ENCODE measurements around the gene AHNAK. TPM values are rescaled to one million over a fixed set of nuclear protein-coding genes. Genes with fewer than 3 reads are reported as not detected.
A peak's percentile ranks its signal among the peaks of the same experiment; 100 is the strongest.
"Not testable (repeated sequence)": the region's sequence is repeated elsewhere in the genome, so short reads cannot be mapped to it uniquely, and the experiment has no call there.

The AHNAK gene
- total RNA-seq, 2 donors from 2014 or later: 168 to 241 TPM

DNA sequence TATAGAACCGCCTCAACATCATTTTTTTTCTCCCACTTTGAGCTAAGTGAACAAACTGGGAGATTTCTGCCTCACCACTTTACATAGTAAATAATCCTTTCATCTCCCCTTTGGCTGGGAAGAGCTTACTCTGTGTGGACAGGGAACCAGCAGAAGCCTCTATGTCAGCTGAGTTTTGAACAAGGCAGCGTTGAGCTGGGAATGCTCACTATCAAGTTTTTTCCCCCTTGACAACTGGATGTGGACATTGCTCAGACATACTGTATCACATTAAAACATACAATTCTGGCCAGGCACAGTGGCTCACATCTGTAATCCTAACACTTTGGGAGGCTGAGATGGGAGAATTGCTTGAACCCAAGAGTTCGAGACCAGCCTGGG is 46.0 kb downstream of the AHNAK start:
- Histone ChIP-seq H3K27me3 (no peaks in the 10 kb centered on the region), H3K9me3 (no peaks in the 10 kb centered on the region), H3K27ac (no peak overlapping the region), H3K4me1 (peaks cover 29% of the 10 kb centered on the region), H3K4me3 (no peak overlapping the region), H3K36me3 (replicated peaks in 1 of 2; ENCODE audit: insufficient read depth in 1 of 2, low read depth in 2 of 2) (no peaks in the 10 kb centered on the region)
- 87 to 89% methylated on average over 3 of the region's 3 CpGs for WGBS, 2 donors
- TF ChIP-seq POLR2A (IDR thresholded peaks at IDR 0.05): no peak
- ATAC-seq (no peak), DNase-seq (no peak)
- intact Hi-C loops (cut with DNase I): no loop called here

DNA sequence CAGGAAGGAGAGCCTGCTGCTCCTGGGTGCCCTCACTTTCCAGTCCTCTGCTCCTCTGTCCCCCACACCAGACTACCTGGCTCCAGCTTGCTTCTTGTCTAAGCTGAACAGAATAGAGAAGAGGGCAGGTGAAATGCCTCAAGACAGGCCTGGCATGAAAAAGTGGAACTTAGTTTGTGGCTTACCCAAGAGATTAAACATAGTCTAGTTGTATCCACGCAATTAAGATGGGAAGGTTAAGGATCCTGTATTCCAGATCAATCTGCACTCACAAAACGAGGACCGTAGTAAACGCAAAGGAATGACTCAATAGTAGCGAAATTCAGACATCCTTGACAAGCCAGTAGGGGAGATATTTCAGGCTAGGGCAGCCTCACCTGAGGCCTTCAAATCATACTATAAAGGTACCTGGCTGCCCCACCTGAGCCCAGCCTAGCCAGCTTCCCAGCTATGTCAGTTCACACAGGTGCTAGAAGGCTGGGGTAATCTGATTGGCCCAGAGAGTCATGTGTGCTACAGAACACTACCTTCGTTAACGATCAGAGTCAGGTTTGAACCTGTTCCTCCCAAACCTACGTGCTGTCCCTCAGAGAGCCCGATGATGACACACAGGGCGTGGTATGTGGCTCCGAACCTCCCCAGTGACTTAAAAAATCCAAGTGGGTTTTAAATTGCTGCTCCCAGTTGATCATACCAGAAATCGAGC is 46.5 kb downstream of the AHNAK start:
- no peaks in the 10 kb centered on the region for H3K27me3 ChIP-seq
- intact Hi-C loops (cut with DNase I): no loop called here
- H3K36me3 ChIP-seq (replicated peaks in 1 of 2; ENCODE audit: insufficient read depth in 1 of 2, low read depth in 2 of 2): no peaks in the 10 kb centered on the region
- 58 to 60% methylated on average over 11 to 12 of the region's 12 CpGs for WGBS, 2 donors
- no peaks in the 10 kb centered on the region for H3K9me3 ChIP-seq
- TF ChIP-seq POLR2A (IDR thresholded peaks at IDR 0.05): no peak
- TF ChIP-seq, protein P1, sequence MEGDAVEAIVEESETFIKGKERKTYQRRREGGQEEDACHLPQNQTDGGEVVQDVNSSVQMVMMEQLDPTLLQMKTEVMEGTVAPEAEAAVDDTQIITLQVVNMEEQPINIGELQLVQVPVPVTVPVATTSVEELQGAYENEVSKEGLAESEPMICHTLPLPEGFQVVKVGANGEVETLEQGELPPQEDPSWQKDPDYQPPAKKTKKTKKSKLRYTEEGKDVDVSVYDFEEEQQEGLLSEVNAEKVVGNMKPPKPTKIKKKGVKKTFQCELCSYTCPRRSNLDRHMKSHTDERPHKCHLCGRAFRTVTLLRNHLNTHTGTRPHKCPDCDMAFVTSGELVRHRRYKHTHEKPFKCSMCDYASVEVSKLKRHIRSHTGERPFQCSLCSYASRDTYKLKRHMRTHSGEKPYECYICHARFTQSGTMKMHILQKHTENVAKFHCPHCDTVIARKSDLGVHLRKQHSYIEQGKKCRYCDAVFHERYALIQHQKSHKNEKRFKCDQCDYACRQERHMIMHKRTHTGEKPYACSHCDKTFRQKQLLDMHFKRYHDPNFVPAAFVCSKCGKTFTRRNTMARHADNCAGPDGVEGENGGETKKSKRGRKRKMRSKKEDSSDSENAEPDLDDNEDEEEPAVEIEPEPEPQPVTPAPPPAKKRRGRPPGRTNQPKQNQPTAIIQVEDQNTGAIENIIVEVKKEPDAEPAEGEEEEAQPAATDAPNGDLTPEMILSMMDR (IDR thresholded peaks at IDR 0.05): no peak
- ATAC-seq (peak; percentile 45), DNase-seq (peak in 2 of 4 donors; percentile 22 to 43)
- peak overlapping the region in 1 of 4 donors; percentile 5 for H3K27ac ChIP-seq
- no peak overlapping the region for H3K4me3 ChIP-seq
- H3K4me1 ChIP-seq: peaks cover 24% of the 10 kb centered on the region

DNA sequence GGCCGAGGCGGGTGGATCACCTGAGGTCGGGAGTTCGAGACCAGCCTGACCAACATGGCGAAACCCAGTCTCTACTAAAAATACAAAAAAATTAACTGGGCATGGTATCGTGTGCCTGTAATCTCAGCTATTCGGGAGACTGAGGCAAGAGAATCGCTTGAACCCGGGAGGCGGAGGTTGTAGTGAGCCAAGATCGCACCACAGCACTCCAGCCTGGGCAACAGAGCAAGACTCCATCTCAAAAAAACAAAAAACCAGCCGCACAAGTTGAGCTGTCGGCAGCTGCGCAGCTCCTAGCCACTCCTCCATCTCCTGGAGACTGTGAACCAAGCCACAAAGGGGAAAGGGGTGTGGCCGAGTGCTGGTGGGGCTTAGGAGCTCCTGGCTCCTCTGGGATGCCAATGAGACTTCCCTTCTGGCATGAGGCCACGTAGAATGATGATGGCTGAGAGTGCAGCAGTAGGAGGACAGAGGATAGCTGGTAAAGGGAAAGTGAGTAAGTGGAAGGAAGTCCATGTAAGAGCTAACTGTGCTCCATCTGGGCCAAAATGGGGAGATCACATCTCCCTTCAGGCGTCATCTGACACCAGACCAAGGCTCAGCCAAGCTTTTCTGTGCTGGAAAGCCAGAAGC is 47.2 kb downstream of the AHNAK start:
- H3K36me3 ChIP-seq (replicated peaks in 1 of 2; ENCODE audit: insufficient read depth in 1 of 2, low read depth in 2 of 2); intact Hi-C loops (cut with DNase I); H3K9me3 ChIP-seq; H3K4me3 ChIP-seq; H3K27me3 ChIP-seq: not testable (repeated sequence)
- ATAC-seq (peak; percentile 27), DNase-seq (peak in 3 of 4 donors; percentile 19 to 51 (median 32))
- H3K4me1 ChIP-seq: peaks cover 22% of the 10 kb centered on the region
- 75 to 87% methylated on average over 17 of the region's 17 CpGs for WGBS, 2 donors
- peak overlapping the region in 1 of 4 donors; percentile 5 for H3K27ac ChIP-seq

DNA sequence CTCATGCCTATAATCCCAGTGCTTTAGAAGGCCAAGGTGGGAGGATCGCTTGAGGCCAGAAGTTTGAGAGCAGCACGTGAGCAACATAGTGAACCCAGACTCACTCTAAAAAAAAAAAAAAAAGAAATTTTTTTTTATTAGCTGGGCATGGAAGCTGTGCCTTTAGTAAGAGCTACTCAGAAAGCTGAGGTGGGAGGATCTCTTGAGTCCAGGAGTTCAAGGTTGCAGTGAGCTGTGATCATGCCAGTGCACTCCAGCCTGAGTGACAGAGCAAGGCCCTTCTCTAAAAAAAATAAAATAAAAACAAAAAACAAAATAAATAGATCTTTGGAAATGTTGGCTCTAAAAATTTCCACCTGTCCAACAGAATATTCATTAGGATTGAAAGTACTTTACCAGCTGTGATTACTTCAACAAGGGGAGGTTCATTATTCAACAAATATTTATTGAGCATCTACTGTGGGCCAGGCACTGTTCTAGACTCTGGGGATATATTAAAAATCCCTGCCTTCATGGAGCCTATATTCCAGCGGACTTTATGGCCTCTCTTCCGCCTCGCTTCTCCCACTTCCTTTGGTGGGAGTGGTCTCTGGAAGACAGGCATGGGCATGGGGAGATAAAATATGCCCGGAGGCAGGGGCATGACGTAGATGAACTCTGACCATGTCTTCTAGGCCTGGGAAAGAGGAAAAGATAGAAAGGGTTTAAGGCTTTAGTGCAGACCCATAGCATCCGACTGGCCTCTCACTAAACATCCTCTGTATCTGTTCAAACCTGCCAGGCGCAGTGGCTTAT is 47.9 kb downstream of the AHNAK start:
- intact Hi-C loops (cut with DNase I): no loop called here
- H3K4me3 ChIP-seq: no peak overlapping the region
- WGBS, 2 donors: 89 to 91% methylated on average over 9 of the region's 9 CpGs
- no peak for DNase-seq
- no peaks in the 10 kb centered on the region for H3K9me3 ChIP-seq
- H3K4me1 ChIP-seq: peaks cover 22% of the 10 kb centered on the region
- H3K27me3 ChIP-seq: no peaks in the 10 kb centered on the region
- TF ChIP-seq, protein P1 (IDR thresholded peaks at IDR 0.05): no peak
- no peak for TF ChIP-seq POLR2A (IDR thresholded peaks at IDR 0.05)
- no peak overlapping the region for H3K27ac ChIP-seq
- no peaks in the 10 kb centered on the region for H3K36me3 ChIP-seq (replicated peaks in 1 of 2; ENCODE audit: insufficient read depth in 1 of 2, low read depth in 2 of 2)
- ATAC-seq: no peak

DNA sequence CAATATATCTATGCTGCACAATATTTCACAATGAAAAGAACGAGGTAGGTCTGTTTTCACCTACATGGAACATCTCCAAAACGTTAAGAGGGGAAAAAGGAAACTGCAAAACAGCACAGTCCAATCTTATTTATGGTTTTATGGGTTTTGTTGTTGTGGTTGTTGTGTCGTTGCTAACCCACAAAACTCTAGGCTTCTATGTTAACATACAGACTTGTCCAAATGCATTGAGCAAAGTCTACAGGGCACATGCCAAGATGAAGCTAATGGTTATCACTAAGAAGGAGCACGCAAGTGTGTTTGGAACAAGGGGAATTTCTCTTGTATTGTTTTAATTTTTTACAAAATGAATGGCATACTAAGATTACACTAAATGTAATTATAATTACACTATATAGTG is 48.6 kb downstream of the AHNAK start:
- TF ChIP-seq POLR2A (IDR thresholded peaks at IDR 0.05): no peak
- TF ChIP-seq, protein P1 (IDR thresholded peaks at IDR 0.05): no peak
- no peak overlapping the region for H3K27ac ChIP-seq
- H3K4me1 ChIP-seq: peaks cover 22% of the 10 kb centered on the region
- H3K36me3 ChIP-seq (replicated peaks in 1 of 2; ENCODE audit: insufficient read depth in 1 of 2, low read depth in 2 of 2): no peaks in the 10 kb centered on the region
- H3K27me3 ChIP-seq: no peaks in the 10 kb centered on the region
- H3K9me3 ChIP-seq: no peaks in the 10 kb centered on the region
- no peak for DNase-seq
- 70 to 73% methylated on average over 4 of the region's 4 CpGs for WGBS, 2 donors
- no peak for ATAC-seq
- H3K4me3 ChIP-seq: no peak overlapping the region
- intact Hi-C loops (cut with DNase I): no loop called here
